ENCODE results near the gene ITPR1. TPM values are rescaled to one million over a fixed set of nuclear protein-coding genes. Genes with fewer than 3 reads are reported as not detected.

Gene ITPR1
- total and polyA plus RNA-seq, 2 of the 4 experiments (the other 2 are of a cell fraction) = 1.8 to 5.7 TPM

DNA sequence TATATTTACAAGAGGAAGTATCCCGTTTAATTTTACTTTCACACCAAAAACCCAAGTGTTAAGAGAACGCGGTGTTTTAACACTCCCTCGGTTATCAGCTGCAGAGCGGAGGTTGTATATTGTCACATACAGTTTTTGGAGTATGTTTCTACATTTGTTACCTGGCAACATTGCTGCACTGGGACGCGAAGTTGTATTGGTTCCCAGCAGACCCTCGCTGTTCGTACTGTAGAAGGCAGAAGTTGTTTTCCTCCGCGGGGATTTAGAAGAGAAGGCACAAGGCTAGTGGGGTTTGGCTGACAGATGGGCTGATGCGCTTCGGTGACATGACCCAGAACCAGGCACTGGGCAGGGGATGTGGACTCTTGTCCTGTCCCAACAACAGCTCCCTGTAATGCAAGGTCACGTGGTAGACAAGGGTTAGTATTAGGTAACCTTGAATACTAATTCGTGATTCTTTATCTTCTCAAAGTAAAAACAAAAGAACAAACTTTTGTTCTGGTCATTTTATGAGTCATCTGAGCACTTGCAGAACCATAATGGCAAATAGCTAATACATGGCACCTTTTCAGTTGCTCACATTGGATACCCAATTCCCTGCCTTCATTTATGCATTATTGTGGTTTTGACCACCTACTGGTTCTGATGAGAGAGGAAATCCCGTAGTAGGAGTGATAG is 255.7 kb downstream of the ITPR1 start:
- Histone ChIP-seq H2AK5ac (ENCODE audit: low read depth, low read length) (no peak overlapping the region), H3K18ac (ENCODE audit: low read depth, low read length) (no peak overlapping the region), H4K8ac (ENCODE audit: low read depth in 2 of 2, low read length in 2 of 2) (no peak overlapping the region), H2AFZ (replicated peaks; ENCODE audit: low read length, poor library complexity) (no peak overlapping the region), H2BK20ac (ENCODE audit: low read depth, low read length) (no peak overlapping the region), H3K23ac (ENCODE audit: low read depth, low read length) (no peak overlapping the region), H3K14ac (replicated peaks; ENCODE audit: low read depth, low read length) (no peak overlapping the region), H4K5ac (ENCODE audit: low read depth, low read length) (no peak overlapping the region), H3K9me1 (ENCODE audit: insufficient read depth, low read length) (no peaks in the 10 kb centered on the region), H3K36me3 (ENCODE audit: control insufficient read depth, insufficient read depth, low read length) (no peaks in the 10 kb centered on the region), H3K27ac (ENCODE audit: insufficient read depth, low read length) (no peak overlapping the region), H3K9ac (ENCODE audit: low read depth, low read length) (no peak overlapping the region), H3K56ac (ENCODE audit: extremely low read depth, insufficient read depth, low read length) (no peak overlapping the region), H3K4me1 (ENCODE audit: control insufficient read depth, insufficient read depth, low read length) (peaks cover 18% of the 10 kb centered on the region), H3K4me2 (ENCODE audit: low read depth, low read length) (no peak overlapping the region), H2BK120ac (ENCODE audit: low read depth, low read length) (no peak overlapping the region), H2BK15ac (ENCODE audit: low read depth, low read length) (no peak overlapping the region), H2BK5ac (ENCODE audit: low read depth, low read length, poor library complexity, severe bottlenecking) (no peak overlapping the region), H4K20me1 (ENCODE audit: insufficient read depth, low read length) (no peaks in the 10 kb centered on the region), H3K9me3 (ENCODE audit: control insufficient read depth, insufficient read depth, low read length) (no peaks in the 10 kb centered on the region; the same call in 1 of the 2 replicates), H3K4me3 (ENCODE audit: insufficient read depth, low read depth, low read length) (no peak overlapping the region), H3K27me3 (ENCODE audit: control insufficient read depth, insufficient read depth, low read length) (peaks cover 25% of the 10 kb centered on the region), H2AK9ac (replicated peaks; ENCODE audit: low read depth, low read length, poor library complexity) (no peak overlapping the region), H3K4ac (ENCODE audit: low read depth, low read length) (no peak overlapping the region), H3K79me1 (ENCODE audit: low read depth in 1 of 2, low read length in 2 of 2) (no peaks in the 10 kb centered on the region), H4K91ac (ENCODE audit: insufficient read depth, low read depth, low read length) (no peak overlapping the region)
- TF ChIP-seq MXI1 (IDR thresholded peaks at IDR 0.05; ENCODE audit: borderline replicate concordance, low read depth, low read length) (no peak), MAFK (IDR thresholded peaks at IDR 0.05; ENCODE audit: low read depth, low read length) (no peak), POLR2A (IDR thresholded peaks at IDR 0.05; ENCODE audit: low read depth, low read length) (no peak), ELK1 (IDR thresholded peaks at IDR 0.05; ENCODE audit: borderline replicate concordance, low read depth, low read length) (no peak), CHD1 (IDR thresholded peaks at IDR 0.05; ENCODE audit: low read depth, low read length) (no peak), NFE2L2 (IDR thresholded peaks at IDR 0.05; ENCODE audit: low read depth, low read length) (no peak), RAD21 (IDR thresholded peaks at IDR 0.05; ENCODE audit: low read length) (no peak), MAZ (IDR thresholded peaks at IDR 0.05; ENCODE audit: borderline replicate concordance, low read depth, low read length) (no peak), FOS (IDR thresholded peaks at IDR 0.05; ENCODE audit: low read depth, low read length) (no peak), RCOR1 (IDR thresholded peaks at IDR 0.05; ENCODE audit: insufficient replicate concordance, low read length) (no peak), SMC3 (IDR thresholded peaks at IDR 0.05; ENCODE audit: low read depth, low read length) (no peak), CEBPB (IDR thresholded peaks at IDR 0.05; ENCODE audit: low read depth, low read length) (no peak), BHLHE40 (IDR thresholded peaks at IDR 0.05; ENCODE audit: low read depth, low read length) (no peak), CTCF (conservative IDR thresholded peaks at IDR 0.05; ENCODE audit: low read depth, low read length) (no peak), RFX5 (IDR thresholded peaks at IDR 0.05; ENCODE audit: low read depth, low read length) (no peak)
- TF ChIP-seq, protein P1, sequence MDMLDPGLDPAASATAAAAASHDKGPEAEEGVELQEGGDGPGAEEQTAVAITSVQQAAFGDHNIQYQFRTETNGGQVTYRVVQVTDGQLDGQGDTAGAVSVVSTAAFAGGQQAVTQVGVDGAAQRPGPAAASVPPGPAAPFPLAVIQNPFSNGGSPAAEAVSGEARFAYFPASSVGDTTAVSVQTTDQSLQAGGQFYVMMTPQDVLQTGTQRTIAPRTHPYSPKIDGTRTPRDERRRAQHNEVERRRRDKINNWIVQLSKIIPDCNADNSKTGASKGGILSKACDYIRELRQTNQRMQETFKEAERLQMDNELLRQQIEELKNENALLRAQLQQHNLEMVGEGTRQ (IDR thresholded peaks at IDR 0.05; ENCODE audit: low read depth, low read length) = no peak
- ChIA-PET POLR2A (ENCODE audit: unreplicated experiment) (no interaction called here), CTCF (no interaction called here)
- dilution Hi-C loops (cut with HindIII; ENCODE audit: low sequenced_read_pairs, unreplicated experiment) (no loop called here), intact Hi-C loops (cut with micrococcal nuclease) (no loop called here), in situ Hi-C loops (cut with MboI; ENCODE audit: low sequenced_read_pairs) (no loop called here)
- WGBS, 2 experiments (ENCODE audit: extremely low coverage in 2 of 2, insufficient read length in 1 of 2) = 100% methylated on average over 6 of the region's 16 CpGs; no CpG with 5 or more reads in 1 of the 2 experiments
- no peak for ATAC-seq (ENCODE audit: low read depth)
- no TSS peak for BruUV-seq (replicated peaks)
- DNase-seq = no peak
